Skin epidermis (tissue), 12 donors: Measurements from ENCODE around the gene KRT75.

Source experiments
- H3K27ac ChIP-seq, 21 experiments: fragments of 200-600 bp; sonication (generic) in 11 of 21; one replicate each; pipeline ENCODE4 v1.5.0; 2020; ENCODE audit warnings: mild to moderate bottlenecking in 3 of 21, inconsistent platforms in 2 of 21, moderate library complexity in 2 of 21
- H3K4me3 ChIP-seq, 7 experiments: fragments of 200-600 bp; sonication (generic) in 2 of 7; one replicate each; pipeline ENCODE4 v1.5.0; 2020; ENCODE audit warnings: inconsistent platforms in 2 of 7, mild to moderate bottlenecking in 2 of 7, moderate library complexity in 1 of 7

Gene KRT75

GRCh38 chr12:52399756-52400155, 34.4 kb downstream of the KRT75 start:
- Histone ChIP-seq H3K27ac (no peak overlapping the region), H3K4me3 (no peak overlapping the region)

- Histone ChIP-seq H3K4me3 (no peak overlapping the region), H3K27ac (no peak overlapping the region)
Observed at GRCh38 chr12:52398176-52398575, 36.0 kb downstream of the KRT75 start.

- Histone ChIP-seq H3K4me3 (no peak overlapping the region), H3K27ac (no peak overlapping the region)
Observed at GRCh38 chr12:52396656-52397055, 37.5 kb downstream of the KRT75 start.

- no peak overlapping the region for H3K4me3 ChIP-seq
- no peak overlapping the region for H3K27ac ChIP-seq
Observed at GRCh38 chr12:52395761-52396434, 38.3 kb downstream of the KRT75 start.

- H3K4me3 ChIP-seq: no peak overlapping the region
- no peak overlapping the region for H3K27ac ChIP-seq
Observed at GRCh38 chr12:52394836-52395405, 39.2 kb downstream of the KRT75 start.

GRCh38 chr12:52392465-52393007, 41.6 kb downstream of the KRT75 start:
- Histone ChIP-seq H3K27ac (peak overlapping the region in 3 of 21 experiments; percentile 50 to 73 (median 72)), H3K4me3 (no peak overlapping the region)

- H3K4me3 ChIP-seq: no peak overlapping the region
- peak overlapping the region in 14 of 21 experiments; percentile 0 to 73 (median 60) for H3K27ac ChIP-seq
Observed at GRCh38 chr12:52391618-52392002, 42.6 kb downstream of the KRT75 start.

- peak overlapping the region in 20 of 21 experiments; percentile 0 to 77 (median 62) for H3K27ac ChIP-seq
- H3K4me3 ChIP-seq: no peak overlapping the region
Observed at GRCh38 chr12:52390739-52391617, 43.2 kb downstream of the KRT75 start.

- no peak overlapping the region for H3K4me3 ChIP-seq
- H3K27ac ChIP-seq: peak overlapping the region in 17 of 21 experiments; percentile 2 to 77 (median 67)
Observed at GRCh38 chr12:52389313-52390207, 44.6 kb downstream of the KRT75 start.

- Histone ChIP-seq H3K27ac (peak overlapping the region in 5 of 21 experiments; percentile 1 to 29 (median 8)), H3K4me3 (no peak overlapping the region)
Observed at GRCh38 chr12:52387859-52388258, 46.3 kb downstream of the KRT75 start.

- Histone ChIP-seq H3K4me3 (no peak within 1 kb of the TSS), H3K27ac (no peak within 1 kb of the TSS)
Observed at GRCh38 chr12:52385226-52385702, 48.9 kb downstream of the KRT75 start, which contains the start of gene KRT84. Gene KRT84 (minus strand): TSS chr12:52385652. CDS start chr12:52385585, 67 bp downstream.

GRCh38 chr12:52383331-52383730, 50.8 kb downstream of the KRT75 start:
- Histone ChIP-seq H3K4me3 (no peak overlapping the region), H3K27ac (no peak overlapping the region)

- no peak overlapping the region for H3K27ac ChIP-seq
- no peak overlapping the region for H3K4me3 ChIP-seq
Observed at GRCh38 chr12:52382854-52383253, 51.3 kb downstream of the KRT75 start.

- H3K4me3 ChIP-seq: no peak overlapping the region
- no peak overlapping the region for H3K27ac ChIP-seq
Observed at GRCh38 chr12:52381206-52381605, 53.0 kb downstream of the KRT75 start.

- H3K27ac ChIP-seq: no peak overlapping the region
- no peak overlapping the region for H3K4me3 ChIP-seq
Observed at GRCh38 chr12:52380271-52380694, 53.9 kb downstream of the KRT75 start.

- no peak overlapping the region for H3K27ac ChIP-seq
- no peak overlapping the region for H3K4me3 ChIP-seq
Observed at GRCh38 chr12:52379536-52379935, 54.6 kb downstream of the KRT75 start.

GRCh38 chr12:52378091-52378490, 56.1 kb downstream of the KRT75 start:
- no peak overlapping the region for H3K4me3 ChIP-seq
- H3K27ac ChIP-seq: no peak overlapping the region

- Histone ChIP-seq H3K27ac (no peak overlapping the region), H3K4me3 (no peak overlapping the region)
Observed at GRCh38 chr12:52377266-52377665, 56.9 kb downstream of the KRT75 start.
